Measurements from ENCODE around the gene FAM186B. TPM values are rescaled to one million over a fixed set of nuclear protein-coding genes. Genes with fewer than 3 reads are reported as not detected.

The FAM186B gene
- total RNA-seq, 1 donor: under 0.01 TPM

- DNase-seq (ENCODE audit: low read depth): no peak
- TF ChIP-seq CTCF (IDR thresholded peaks at IDR 0.05; ENCODE audit: insufficient read depth, low read depth, low read length): no peak
- no peak overlapping the region for H3K4me3 ChIP-seq (ENCODE audit: low read depth, low read length)
These were observed 58.2 kb downstream of the FAM186B start for GRCh38 chr12:49547090-49547690.

GRCh38 chr12:49546481-49546880, 59.0 kb downstream of the FAM186B start:
- no peak overlapping the region for H3K4me3 ChIP-seq (ENCODE audit: low read depth, low read length)
- no peak for TF ChIP-seq CTCF (IDR thresholded peaks at IDR 0.05; ENCODE audit: insufficient read depth, low read depth, low read length)
- DNase-seq (ENCODE audit: low read depth): no peak

- DNase-seq (ENCODE audit: low read depth): no peak
- no peak overlapping the region for H3K4me3 ChIP-seq (ENCODE audit: low read depth, low read length)
- no peak for TF ChIP-seq CTCF (IDR thresholded peaks at IDR 0.05; ENCODE audit: insufficient read depth, low read depth, low read length)
These were observed 59.6 kb downstream of the FAM186B start for GRCh38 chr12:49545815-49546214.

- DNase-seq (ENCODE audit: low read depth): no peak
- TF ChIP-seq CTCF (IDR thresholded peaks at IDR 0.05; ENCODE audit: insufficient read depth, low read depth, low read length): no peak
- H3K4me3 ChIP-seq (ENCODE audit: low read depth, low read length): no peak overlapping the region
These were observed 61.3 kb downstream of the FAM186B start for GRCh38 chr12:49543914-49544815.

- DNase-seq (ENCODE audit: low read depth): no peak
- no peak for TF ChIP-seq CTCF (IDR thresholded peaks at IDR 0.05; ENCODE audit: insufficient read depth, low read depth, low read length)
- no peak overlapping the region for H3K4me3 ChIP-seq (ENCODE audit: low read depth, low read length)
These were observed 62.1 kb downstream of the FAM186B start for GRCh38 chr12:49543221-49543913.

GRCh38 chr12:49542592-49543160, 62.8 kb downstream of the FAM186B start:
- DNase-seq (ENCODE audit: low read depth): no peak
- no peak overlapping the region for H3K4me3 ChIP-seq (ENCODE audit: low read depth, low read length)
- TF ChIP-seq CTCF (IDR thresholded peaks at IDR 0.05; ENCODE audit: insufficient read depth, low read depth, low read length): no peak
